GM18868 (cell line): ENCODE measurements around the gene PNMA8C.
"Not testable (repeated sequence)": the region's sequence is repeated elsewhere in the genome, so short reads cannot be mapped to it uniquely, and the experiment has no call there.

Source experiments
- ATAC-seq: cut with Tn5 transposase; IDR thresholded peaks from one replicate; pipeline ENCODE4 v1.9.1; 2021; ENCODE audit warnings: mild to moderate bottlenecking, moderate library complexity; ENCODE audit not compliant: unreplicated experiment

PNMA8C gene

DNA sequence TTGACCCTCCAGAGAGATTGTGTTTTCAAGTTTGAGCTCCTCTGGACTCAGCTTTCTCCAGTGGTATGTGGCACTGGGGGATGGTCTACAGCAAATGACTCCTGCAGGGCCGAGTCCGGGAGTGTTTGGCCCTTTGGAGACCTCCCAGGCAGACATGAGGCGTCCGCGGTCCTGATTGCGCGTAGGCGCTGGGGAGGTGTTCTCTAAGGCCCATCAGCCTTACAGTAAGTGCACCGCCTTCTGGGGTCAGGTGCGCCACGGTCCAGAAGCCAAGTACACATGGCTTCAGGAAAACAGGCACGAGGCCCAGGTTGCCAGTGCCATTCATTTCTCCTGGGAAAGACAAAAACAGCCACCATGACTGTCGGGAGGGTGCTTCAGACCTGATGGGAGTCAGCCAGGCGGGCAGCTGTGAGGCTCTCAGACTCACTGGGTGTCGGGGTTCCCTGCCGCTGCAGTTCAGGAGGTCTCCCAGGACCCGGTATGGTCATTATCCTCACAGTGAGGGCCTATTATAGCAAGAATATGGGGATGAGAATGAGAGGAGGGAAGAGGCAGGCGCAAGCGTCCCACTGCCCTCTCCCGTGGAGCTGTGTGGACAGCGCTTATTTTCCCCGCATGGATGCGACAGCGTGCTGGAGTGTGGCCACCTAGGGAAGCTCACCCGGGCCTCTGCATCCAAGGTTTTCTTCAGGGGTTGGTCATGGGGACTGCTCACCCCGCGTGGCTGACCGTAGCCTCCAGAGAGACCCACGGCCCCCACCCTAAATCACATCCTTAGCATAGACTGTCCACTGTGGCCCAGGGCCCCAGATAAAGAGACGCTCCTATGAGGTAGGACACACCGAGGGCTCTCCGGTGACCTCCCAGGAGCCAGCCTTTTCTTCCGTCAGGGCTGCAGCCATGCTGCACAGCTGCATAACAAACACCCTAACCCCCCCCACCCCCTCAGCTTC, 37.2 kb downstream of the PNMA8C start:
- no peak for ATAC-seq

DNA sequence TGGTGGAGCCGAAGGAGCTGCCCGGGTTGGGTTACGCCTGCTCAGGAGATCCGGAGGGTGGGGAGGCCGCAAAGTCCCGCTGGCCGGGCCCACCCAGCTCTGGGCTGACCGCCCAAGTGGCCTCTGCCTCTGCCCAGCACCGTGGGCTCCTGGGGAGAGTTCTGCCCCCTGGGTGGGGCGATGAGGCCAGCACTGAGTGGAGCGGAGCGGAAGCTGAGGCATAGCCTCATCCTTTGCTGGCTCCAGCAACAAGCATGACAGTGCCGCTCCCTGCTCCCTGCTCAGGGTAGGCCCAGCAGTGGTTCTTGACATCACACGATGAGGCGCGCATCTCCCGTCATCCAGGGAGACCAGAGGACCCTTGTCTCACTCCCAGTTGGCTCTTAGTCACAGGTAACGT, 37.9 kb downstream of the PNMA8C start:
- ATAC-seq, result no peak

DNA sequence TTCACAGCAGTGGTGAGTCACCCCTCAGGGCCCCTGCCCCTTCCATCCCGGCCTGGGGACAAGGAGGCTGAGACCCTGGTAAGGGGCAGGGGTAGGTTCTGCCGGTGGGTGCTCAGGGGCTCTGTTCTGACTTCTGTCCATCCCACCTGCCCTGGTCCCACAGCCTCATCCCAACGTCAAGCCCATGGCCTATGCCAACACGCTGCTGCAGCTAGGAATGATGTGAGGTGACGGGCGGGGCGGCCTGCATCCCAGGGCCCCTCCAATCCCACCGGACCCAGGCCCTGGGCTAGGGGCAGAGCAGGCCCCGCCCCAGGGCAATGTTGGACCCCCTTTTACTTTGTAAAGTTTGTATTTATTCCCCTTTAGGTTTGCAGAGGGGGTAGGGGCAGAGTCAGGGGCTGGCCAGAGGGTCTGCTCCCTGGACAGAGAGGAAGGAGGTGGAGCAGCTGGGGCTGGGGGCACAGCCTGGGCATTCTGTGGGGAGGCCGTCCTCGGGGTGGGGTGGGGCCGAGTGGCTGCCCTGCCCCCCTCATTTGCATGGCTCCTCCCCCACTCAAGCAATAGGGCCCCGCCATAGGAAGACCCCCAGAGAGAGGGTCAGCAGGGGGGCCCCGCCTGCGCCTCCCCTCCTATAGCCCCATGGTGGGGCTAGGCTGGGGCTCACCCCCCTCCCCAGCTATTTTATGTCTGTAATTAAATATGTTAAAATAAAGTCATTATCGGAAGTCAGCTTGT, 38.4 kb downstream of the PNMA8C start:
- ATAC-seq, result no peak

DNA sequence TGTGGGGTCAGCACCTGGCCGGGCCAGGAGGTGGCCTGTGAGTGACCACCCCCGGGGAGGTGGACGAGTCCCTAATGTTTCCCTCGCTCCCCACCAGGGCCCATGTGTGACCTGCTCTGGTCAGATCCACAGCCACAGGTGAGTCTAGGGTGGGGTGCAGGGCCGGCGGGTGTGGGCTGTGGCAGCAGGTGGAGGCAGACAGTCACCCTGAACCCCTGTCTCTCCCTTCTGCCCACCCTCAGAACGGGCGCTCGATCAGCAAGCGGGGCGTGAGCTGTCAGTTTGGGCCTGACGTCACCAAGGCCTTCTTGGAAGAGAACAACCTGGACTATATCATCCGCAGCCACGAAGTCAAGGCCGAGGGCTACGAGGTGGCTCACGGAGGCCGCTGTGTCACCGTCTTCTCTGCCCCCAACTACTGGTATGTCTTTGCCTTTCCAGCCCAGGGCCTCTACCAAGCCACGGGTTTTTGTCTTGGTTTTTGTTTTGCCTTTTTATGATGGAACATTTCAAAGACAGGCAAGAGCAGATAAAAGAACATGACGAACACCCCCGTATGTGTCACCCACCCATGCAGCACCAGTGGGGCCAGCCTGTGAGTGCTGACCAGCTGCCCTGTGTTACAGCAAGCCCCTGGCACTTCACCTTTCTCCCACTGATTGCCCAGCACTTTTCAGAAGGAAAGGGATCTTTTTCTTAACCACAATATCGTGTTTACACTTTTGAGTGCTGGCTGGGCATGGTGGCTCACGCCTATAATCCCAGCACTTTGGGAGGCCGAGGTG, 40.2 kb downstream of the PNMA8C start:
- ATAC-seq, result no peak

DNA sequence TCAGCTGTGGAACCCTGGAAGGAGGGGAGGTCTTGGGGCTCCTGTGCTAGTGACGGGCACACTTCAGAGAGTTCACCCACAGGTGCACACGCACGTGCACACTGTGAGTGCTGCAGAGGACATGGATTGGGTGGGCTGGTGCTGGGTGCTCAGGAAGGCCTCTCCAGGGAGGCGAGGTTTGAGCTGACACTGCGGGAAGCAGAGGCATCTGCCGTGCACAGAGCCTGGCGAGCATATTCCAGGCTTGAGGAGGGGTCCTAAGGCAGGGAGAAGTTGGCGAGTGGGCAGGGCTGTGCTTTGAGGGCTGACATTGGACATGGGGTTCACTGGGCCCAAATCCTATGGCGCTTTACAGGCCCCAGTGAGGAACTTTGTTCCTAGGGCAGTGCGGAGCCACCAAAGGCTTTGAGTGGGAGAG, 41.0 kb downstream of the PNMA8C start:
- ATAC-seq, result no peak

DNA sequence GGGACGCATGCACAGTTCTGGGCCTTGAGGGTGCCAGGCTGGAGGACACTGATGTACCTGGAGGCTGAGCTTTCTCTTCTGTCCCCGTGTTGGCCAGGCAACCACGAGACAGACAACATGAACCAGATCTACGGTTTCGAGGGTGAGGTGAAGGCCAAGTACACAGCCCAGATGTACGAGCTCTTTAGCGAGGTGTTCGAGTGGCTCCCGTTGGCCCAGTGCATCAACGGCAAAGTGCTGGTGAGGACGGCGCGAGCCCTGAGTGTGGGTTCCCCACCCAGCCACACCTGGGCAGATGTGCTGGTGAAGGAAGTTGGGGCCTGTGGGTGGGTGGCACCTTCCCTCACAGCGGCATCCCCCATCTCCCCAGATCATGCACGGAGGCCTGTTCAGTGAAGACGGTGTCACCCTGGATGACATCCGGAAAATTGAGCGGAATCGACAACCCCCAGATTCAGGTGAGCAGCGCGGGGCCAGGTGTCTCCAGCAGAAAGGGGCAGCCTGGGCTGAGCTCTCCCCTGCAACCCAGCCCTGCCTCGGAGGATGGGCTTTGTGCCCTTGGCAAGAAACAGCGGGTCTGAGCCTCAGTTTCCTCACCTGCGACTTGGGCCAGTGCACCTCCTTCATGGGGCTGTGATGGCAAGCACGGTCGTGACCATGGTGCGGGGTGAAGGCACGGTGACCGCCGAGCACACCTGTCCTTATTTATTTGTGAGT, 41.6 kb downstream of the PNMA8C start:
- ATAC-seq, result no peak

DNA sequence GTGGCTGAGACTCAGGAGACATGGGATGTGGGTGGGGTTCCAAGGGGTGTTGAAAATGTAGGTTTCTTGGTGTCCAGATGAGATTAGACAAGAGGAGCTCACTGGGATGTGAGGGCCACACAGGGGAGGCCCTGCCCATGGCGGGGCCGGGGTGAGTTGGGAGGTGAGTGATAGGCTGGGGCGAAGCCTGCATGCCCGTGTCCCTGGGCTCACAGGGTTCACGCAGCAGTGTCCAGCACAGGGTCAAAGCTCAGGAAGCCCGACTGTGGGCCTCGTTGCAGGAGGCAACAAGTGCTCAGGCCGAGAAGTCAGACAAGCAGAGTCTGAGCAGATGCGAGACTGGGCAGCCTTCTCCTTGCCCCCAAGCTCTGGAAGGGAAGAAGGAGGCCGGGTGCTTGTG, 42.6 kb downstream of the PNMA8C start:
- no peak for ATAC-seq

DNA sequence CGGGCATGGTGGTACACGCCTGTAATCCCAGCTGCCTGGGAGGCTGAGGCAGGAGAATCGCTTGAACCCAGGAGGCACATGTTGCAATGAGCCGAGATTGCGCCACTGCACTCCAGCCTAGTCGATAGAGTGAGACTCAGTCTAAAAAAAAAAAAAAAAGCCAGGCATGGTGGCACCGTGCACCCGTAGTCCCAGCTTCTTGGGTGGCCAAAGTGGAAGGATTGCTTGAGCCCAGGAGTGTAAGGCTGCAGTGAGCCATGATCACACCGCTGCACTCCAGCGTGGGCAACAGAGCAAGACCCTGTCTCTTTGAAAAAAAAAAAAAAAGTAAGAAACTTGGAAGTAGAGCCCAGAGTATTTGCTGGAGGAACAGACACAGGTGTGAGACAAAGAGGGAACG, 43.1 kb downstream of the PNMA8C start:
- no peak for ATAC-seq

DNA sequence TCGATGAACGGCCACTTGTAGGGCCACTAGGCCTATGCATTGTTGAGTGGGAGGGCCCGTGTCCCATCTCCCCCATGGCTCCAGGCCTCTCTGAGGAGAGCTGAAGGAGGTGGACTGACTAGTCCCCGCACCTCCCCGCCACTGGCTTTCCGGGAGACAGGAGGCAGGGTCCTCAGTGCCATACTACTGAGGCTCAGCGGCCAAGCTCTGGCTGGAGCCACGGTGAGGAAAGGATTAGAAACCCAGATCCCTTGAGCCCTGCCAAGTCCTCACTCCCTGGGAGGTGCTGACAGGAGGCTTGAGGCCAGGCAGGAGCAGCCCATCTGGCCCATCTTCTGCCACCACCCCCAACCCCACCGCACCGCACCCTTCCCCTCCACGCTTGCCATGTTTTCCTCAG, 44.3 kb downstream of the PNMA8C start:
- no peak for ATAC-seq

DNA sequence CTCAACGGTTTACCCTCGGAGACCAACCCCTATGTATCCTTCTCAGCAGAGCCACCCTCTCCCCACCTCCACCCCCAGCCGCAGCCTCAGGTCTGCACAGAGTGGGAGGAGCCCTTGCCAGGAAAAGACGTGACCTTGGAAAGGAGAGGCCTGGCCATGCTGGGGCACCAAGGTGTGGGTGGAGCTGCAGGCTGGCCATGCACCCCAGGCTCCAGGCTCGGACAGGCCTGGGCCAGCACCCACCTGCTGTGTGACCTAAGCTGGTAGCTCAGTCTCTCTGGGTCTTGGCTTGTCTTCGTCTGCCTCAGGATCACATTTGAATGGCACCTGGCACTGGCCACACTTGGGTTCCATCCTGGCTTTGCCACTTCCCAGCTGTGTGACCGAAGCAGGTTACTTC, 44.9 kb downstream of the PNMA8C start:
- ATAC-seq, result no peak

DNA sequence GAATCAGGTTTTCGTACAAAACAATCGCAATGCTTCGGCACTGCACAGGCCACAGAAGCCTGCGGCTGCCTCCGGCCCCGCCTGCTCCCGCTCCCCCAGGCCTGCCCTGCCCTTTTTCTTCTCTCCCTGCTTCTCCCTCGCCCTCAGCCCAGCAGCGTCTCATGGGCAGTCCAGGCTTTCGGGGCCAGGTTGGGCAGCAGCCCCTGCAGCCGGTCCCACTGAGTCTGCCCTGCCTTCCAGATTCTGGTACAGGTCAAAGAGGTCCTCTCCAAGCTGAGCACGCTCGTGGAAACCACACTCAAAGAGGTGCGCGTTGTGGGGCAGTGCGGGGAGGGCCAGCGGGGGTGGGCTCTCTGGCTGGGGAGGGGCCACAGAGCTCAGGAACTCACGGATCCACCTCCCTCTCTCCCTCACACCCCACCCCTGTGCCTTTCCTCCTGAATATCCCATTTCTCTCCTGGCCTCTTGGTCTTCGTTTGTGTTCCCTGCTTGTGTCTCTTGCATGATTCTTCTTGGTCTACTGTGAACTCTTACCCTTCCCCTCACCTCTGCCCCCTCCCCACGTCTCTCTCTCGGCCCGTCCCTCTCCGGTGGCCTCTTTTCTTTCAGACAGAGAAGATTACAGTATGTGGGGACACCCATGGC, 45.4 kb downstream of the PNMA8C start:
- ATAC-seq, result no peak

DNA sequence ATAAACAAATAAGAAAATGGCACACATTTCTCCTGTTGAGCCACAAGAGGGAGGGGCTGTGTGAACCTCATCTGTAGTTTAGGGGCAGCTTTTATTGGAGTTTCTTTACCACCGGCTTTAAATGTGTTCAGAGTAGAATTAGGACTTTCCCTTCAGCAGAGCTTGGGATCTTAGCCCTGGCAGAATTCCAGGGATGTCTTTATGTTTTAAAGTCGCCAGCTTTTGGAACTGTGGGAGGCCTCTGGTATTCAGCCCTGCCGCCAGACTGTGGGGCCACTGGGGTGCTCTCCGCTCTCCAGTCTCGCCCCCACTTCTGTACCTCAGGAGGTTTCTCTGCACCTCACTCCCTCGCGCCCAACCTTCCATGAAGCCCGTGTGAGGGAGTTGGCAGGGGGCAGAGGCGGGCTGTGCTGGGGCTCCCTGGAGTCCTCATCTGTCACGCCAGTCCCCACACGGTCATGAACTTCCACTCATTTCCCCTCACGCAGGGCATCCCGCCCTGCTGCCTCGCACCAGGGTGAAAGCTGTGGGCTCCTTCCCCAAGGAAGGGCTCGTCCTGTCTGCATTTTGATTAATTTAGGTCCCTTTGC, 46.9 kb downstream of the PNMA8C start:
- ATAC-seq, result no peak

DNA sequence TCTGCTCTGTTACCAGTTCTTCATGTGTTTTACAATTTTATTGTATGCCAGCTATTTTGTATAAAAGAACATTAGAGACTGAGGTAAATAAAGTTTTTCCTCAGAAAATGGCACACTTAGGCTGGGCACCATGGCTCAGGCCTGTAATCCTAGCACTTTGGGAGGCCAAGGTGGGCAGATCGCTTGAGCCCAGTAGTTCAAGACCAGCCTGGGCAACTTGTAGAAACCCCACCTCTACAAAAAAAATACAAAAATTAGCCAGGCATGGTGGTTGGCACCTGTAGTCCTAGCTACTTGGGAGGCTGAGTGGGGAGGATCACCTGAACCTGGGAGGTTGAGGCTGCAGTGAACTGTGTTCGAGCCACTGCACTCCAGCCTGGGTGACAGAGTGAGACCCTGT, 47.4 kb downstream of the PNMA8C start:
- ATAC-seq, result no peak

DNA sequence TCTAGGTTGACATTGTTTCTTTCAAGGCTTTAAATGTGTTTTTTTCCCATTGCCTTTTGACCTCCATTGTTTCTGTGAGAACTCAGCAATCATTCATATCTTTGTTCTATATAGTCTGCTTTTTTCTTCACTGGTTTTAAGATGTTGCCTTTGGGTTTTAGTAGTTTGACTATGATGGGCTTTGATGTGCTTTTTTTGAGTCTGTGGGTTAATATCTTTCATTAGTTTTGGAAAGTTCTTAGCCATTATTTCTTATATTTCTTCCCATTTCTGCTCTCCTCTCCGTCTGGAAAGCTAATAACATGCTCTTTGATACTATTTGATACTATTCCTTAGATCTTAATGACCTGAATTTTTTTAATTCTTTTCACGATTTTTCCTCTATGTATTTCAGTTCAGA, 48.0 kb downstream of the PNMA8C start:
- no peak for ATAC-seq

DNA sequence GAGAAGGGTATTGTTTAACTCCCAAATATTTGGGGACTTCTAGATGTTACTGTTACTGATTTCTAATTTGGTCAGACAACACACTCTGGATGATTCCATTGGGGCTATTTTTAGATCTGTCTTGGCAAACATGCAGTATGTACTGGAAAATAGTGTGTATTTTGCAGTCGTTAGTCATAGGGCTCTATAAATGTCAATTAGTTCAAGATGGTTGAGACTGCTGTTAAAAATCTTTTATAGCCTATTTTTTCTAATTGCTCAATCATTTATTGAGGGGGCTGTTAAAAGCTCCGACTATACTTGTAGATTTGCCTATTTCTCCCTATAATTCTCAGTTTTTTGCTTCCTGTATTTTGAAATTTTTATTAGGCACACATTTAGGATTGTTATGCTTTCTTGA, 50.5 kb downstream of the PNMA8C start:
- no peak for ATAC-seq

DNA sequence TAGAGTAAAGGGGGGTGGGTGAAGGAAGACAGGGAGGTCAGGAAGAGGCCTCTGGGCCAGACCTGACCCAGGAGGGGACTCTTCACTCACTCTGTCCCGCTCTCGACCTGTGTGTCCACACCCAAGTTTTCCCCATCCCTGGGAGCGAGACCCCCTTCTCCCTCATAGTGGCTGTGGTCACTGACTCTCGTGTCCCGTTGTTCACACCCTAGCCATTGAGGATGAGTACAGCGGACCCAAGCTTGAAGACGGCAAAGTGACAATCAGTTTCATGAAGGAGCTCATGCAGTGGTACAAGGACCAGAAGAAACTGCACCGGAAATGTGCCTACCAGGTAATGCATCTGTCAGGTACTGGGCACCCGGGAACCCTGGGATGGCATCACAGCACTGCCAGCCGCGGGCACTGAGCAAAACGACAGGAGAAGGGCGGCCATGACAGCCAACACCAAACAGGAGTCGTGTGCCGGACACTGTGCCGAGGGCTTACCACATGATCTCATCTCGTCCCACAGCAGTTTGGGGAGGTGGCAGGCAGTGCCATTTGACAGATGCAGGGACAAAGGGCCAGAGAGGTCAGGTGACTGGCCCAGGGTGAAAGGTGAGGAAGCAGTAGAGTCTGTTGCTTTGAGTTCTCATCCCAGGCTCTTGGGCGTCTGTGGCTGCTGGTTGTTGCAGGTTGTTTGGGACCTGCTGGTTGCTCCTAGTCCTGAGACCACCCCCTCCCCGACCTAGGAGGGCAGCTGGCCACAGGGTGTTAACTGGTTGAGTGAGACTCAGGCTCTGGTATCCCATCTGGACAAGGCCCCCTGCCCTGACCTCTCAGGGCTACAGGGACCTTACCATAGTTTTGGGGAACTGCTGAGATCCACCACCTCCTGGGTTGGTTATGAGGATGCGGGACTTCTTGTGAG, 52.2 kb downstream of the PNMA8C start:
- ATAC-seq, result no peak

DNA sequence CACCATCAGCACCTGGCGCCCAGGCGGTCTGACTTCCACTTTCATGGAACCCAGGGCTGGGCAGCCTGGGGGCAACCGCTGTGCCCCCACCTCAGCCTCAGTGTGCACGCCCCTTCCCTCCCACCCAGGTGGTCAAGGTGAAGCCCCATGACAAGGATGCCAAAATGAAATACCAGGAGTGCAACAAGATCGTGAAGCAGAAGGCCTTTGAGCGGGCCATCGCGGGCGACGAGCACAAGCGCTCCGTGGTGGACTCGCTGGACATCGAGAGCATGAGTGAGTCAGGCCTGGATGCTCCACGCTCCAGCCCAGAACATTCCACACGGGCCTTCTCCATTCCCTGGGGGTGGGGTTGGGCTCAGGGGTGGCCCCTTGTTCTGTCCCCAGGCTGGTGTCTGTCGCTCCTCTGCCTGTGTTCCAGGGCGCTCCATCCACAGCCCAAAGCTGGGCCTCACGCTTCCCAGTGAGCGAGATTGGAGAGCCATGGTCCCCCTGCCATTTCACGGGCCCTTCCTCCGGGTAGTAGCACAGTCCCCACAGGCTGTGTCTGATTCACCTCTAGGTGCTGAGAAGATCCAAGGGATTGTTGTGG, 53.2 kb downstream of the PNMA8C start:
- not testable (repeated sequence) for ATAC-seq
